Esophagus (tissue), 2 donors: ENCODE results near the gene CARD10. TPM values are rescaled to one million over a fixed set of nuclear protein-coding genes. Genes with fewer than 3 reads are reported as not detected.

Source experiments
- H3K27ac ChIP-seq, 2 donors: one replicate each; pipeline ENCODE4 v1.5.1; 2013; ENCODE audit warnings: low read depth in 2 of 2, mild to moderate bottlenecking in 2 of 2, inconsistent platforms in 1 of 2, low read length in 1 of 2, moderate library complexity in 1 of 2
- H3K27me3 ChIP-seq, 2 donors: one replicate each; pipeline ENCODE4 v1.6.1; 2013; ENCODE audit warnings: low read length in 2 of 2, control low read depth in 1 of 2, mild to moderate bottlenecking in 1 of 2; ENCODE audit not compliant: insufficient read depth in 2 of 2, control insufficient read depth in 1 of 2
- H3K36me3 ChIP-seq, 2 donors: one replicate each; pipeline ENCODE4 v1.6.1; 2013; ENCODE audit warnings: low read length in 1 of 2; ENCODE audit not compliant: control insufficient read depth in 2 of 2, insufficient read depth in 2 of 2
- H3K4me1 ChIP-seq, 2 donors: one replicate each; pipeline ENCODE4 v1.6.1; 2013; ENCODE audit warnings: low read length in 1 of 2; ENCODE audit not compliant: control insufficient read depth in 2 of 2, insufficient read depth in 2 of 2
- H3K4me3 ChIP-seq, 2 donors: one replicate each; pipeline ENCODE4 v1.5.1; 2013; ENCODE audit warnings: low read length in 2 of 2, mild to moderate bottlenecking in 2 of 2, low read depth in 1 of 2, moderate library complexity in 1 of 2
- H3K9me3 ChIP-seq, 2 donors: one replicate each; pipeline ENCODE4 v1.6.1; 2013; ENCODE audit warnings: mild to moderate bottlenecking in 2 of 2, low read depth in 1 of 2, low read length in 1 of 2, moderate library complexity in 1 of 2; ENCODE audit not compliant: control insufficient read depth in 2 of 2, insufficient read depth in 1 of 2
- WGBS, 2 donors: extraction: QIAGEN DNeasy Blood & Tissue Kit; methylation state at CpG; one replicate each; pipeline ENCODE4 v1.1.7; 2013; 5-methylcytosine and 5-hydroxymethylcytosine counted together
- polyA plus RNA-seq, 2 donors: library from polyadenylated mRNA; stranded (reverse); fragments of 200-250 nt; gene quantifications; one replicate each; pipeline ENCODE4 v1.2.3, GENCODE V29; 2013
- donor health status: healthy with polysubstance abuse.
- donor health status: Bipolar disorder and iron deficiency.

Gene CARD10
- polyA plus RNA-seq, 2 donors: 13.0 to 13.1 TPM

DNA sequence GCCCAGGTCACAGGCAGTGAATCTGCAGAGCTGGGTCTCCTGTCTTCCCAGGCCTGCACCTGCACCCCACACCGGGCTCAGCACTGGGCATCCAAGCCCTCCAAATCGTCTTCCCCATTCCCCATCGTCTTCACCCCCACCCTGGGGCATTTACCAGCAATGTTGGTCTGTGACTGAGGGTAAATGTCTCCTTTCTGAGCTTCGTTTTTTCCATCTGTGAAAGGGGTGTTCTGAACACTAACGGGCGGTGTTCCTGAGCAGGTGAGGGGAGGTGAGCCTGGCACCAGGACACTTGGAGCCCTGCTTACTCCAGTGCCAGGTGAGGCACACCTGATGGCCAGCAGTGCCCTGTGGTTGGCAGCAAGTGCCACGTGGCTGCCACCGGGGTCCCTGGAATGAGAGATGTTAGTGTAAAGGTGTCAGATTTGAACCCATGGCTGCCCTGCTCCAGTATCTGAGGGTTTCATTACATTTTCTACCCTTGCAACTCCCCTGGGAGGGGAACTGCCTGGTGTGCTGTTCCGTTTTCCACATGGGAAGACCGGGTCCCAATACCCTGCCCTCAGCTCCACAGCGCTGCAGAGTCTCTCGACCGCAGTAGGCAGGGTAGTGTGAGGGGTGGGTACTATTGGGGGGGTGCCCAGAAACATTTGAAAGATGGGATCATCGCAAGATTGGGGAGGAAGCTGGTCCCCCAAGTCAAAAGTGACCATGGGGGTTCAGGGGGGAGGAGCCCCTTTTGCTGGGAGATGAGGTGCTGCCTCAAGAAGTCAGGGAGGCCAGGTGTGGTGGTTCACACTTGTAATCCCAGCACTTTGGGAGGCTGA lies 43.0 kb upstream of the CARD10 start:
- H3K4me3 ChIP-seq: peak overlapping the region; percentile 78 to 79
- 59 to 67% methylated on average over 14 of the region's 14 CpGs for WGBS, 2 donors
- H3K27me3 ChIP-seq: no peaks in the 10 kb centered on the region
- H3K4me1 ChIP-seq: peaks cover 16 to 29% of the 10 kb centered on the region in 2 donors
- H3K36me3 ChIP-seq: peaks cover 5 to 17% of the 10 kb centered on the region in 2 donors
- peak overlapping the region; percentile 85 to 97 for H3K27ac ChIP-seq
- H3K9me3 ChIP-seq: no peaks in the 10 kb centered on the region

- H3K4me1 ChIP-seq: peaks cover 18 to 31% of the 10 kb centered on the region in 2 donors
These were observed 42.2 kb upstream of the CARD10 start for GRCh38 chr22:37561212-37562048.

GRCh38 chr22:37560608-37561211 lies 41.5 kb upstream of the CARD10 start:
- H3K4me3 ChIP-seq: peak overlapping the region; percentile 78 to 79
- H3K27ac ChIP-seq: peak overlapping the region; percentile 96 to 97
- 0 to 1% methylated on average over 64 to 72 of the region's 72 CpGs for WGBS, 2 donors
- H3K4me1 ChIP-seq: peaks cover 14 to 31% of the 10 kb centered on the region in 2 donors
- H3K27me3 ChIP-seq: no peaks in the 10 kb centered on the region
- H3K9me3 ChIP-seq: no peaks in the 10 kb centered on the region
- peaks cover 0 to 5% of the 10 kb centered on the region in 2 donors for H3K36me3 ChIP-seq

More at GRCh38 chr22:37561212-37562048, 42.2 kb upstream of the CARD10 start:
- Histone ChIP-seq H3K9me3 (no peaks in the 10 kb centered on the region), H3K4me3 (peak overlapping the region; percentile 78 to 79), H3K27ac (peak overlapping the region; percentile 96 to 97), H3K27me3 (no peaks in the 10 kb centered on the region), H3K36me3 (peaks cover 5 to 11% of the 10 kb centered on the region in 2 donors)
- WGBS, 2 donors: 1 to 2% methylated on average over 52 to 56 of the region's 56 CpGs

GRCh38 chr22:37559901-37560607 lies 40.8 kb upstream of the CARD10 start, which contains the start of gene CDC42EP1:
TSS of gene CDC42EP1 (plus strand) at chr22:37560480. CDS start at chr22:37566350, 5,870 bp downstream.
- peak within 1 kb of the TSS; percentile 96 to 97 for H3K27ac ChIP-seq
- WGBS, 2 donors: 7 to 8% methylated on average over 39 to 76 of the region's 76 CpGs
- H3K9me3 ChIP-seq: no peaks in the 10 kb centered on the region
- peaks cover 0 to 4% of the 10 kb centered on the region in 2 donors for H3K36me3 ChIP-seq
- peaks cover 14 to 34% of the 10 kb centered on the region in 2 donors for H3K4me1 ChIP-seq
- H3K27me3 ChIP-seq: no peaks in the 10 kb centered on the region
- peak within 1 kb of the TSS; percentile 78 to 79 for H3K4me3 ChIP-seq

DNA sequence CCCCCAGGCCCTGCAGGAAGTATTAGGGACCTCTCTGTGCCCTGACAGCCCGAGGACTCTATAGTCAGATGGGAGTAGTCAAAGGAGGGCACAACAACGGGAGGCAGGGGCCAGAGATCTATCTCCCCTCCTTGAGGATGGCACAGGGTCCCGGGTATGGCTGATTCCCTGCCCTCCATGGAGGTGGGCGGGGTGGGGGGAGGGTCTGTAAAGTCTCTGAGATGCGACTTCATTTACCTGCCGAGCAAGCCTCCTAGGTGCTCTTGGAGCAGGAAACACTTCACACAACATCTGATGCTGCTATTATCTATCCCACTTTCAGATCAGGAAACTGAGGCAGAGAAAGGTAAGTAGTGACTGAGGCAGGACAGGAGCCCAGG lies 40.3 kb upstream of the CARD10 start:
- 68 to 80% methylated on average over 6 of the region's 6 CpGs for WGBS, 2 donors
- Histone ChIP-seq H3K36me3 (peaks cover 0 to 3% of the 10 kb centered on the region in 2 donors), H3K4me3 (peak overlapping the region; percentile 32 to 79), H3K27ac (peak overlapping the region; percentile 96 to 97), H3K4me1 (peaks cover 14 to 32% of the 10 kb centered on the region in 2 donors), H3K27me3 (no peaks in the 10 kb centered on the region), H3K9me3 (no peaks in the 10 kb centered on the region)

DNA sequence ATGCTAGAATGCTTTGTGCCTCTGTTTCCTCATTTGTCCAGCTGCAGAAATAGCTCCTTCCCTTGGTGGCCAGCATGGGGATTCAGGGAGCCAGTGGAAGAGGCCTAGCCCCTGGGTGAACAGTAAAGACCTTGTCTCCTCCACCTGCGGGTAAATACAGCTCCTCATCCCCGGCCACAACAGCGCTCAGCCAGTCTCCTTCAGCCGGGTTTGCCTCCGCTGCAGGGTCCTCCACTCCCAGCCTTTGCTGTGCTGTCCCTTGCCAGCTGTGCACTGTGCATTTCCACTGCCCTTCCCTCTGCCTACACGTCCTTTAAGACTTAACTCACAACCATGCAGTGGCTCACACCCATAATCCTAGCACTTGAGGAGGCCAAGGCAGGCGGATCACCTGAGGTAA lies 39.6 kb upstream of the CARD10 start:
- WGBS, 2 donors: 70 to 77% methylated on average over 7 of the region's 7 CpGs
- Histone ChIP-seq H3K4me3 (no peak overlapping the region), H3K27ac (peak overlapping the region in 1 of 2 donors; percentile 14), H3K36me3 (no peaks in the 10 kb centered on the region), H3K27me3 (no peaks in the 10 kb centered on the region), H3K4me1 (peaks cover 10 to 25% of the 10 kb centered on the region in 2 donors), H3K9me3 (no peaks in the 10 kb centered on the region)

GRCh38 chr22:37557321-37558001 lies 38.2 kb upstream of the CARD10 start:
- WGBS, 2 donors: 52 to 64% methylated on average over 7 of the region's 7 CpGs
- peak overlapping the region in 1 of 2 donors; percentile 13 for H3K27ac ChIP-seq
- H3K4me3 ChIP-seq: no peak overlapping the region
- no peaks in the 10 kb centered on the region for H3K27me3 ChIP-seq
- H3K4me1 ChIP-seq: peaks cover 10 to 16% of the 10 kb centered on the region in 2 donors
- no peaks in the 10 kb centered on the region for H3K9me3 ChIP-seq
- no peaks in the 10 kb centered on the region for H3K36me3 ChIP-seq

GRCh38 chr22:37556710-37557109 lies 37.5 kb upstream of the CARD10 start:
- Histone ChIP-seq H3K27ac (no peak overlapping the region), H3K9me3 (no peaks in the 10 kb centered on the region), H3K4me1 (peaks cover 6 to 9% of the 10 kb centered on the region in 2 donors), H3K36me3 (no peaks in the 10 kb centered on the region), H3K4me3 (no peak overlapping the region), H3K27me3 (no peaks in the 10 kb centered on the region)
- 12 to 13% methylated on average over 5 of the region's 5 CpGs for WGBS, 2 donors
